CD4-positive, alpha-beta T cell treated with Interferon gamma for 1 hour (primary cell): ENCODE measurements around the gene OS9.

Experiments used
- DNase-seq: peaks from one replicate; pipeline ENCODE4 v3.0.0-alpha.2; 2020

Gene OS9

DNA sequence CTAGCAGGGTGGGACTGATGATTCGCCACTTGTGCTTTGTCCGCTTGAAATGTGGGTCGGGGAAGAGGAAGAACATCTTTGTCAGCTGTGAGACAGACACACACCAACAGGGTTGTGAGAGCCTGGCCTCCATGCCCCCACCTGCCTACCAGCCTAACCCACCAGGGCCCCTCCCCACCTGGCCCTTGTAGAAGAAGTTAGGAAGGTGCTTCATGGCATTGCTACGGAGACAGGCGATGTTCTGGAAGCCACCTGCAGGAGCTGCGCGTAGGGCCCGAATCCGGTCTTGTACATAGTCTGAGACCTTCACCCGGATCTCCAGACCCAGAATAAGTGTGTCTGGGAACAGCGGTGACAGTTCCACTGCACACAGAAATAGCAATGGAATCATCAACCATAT is 75.7 kb downstream of the OS9 start:
- no peak for DNase-seq

GRCh38 chr12:57770734-57771133 is 76.8 kb downstream of the OS9 start:
- DNase-seq = no peak
